ENCODE data around the gene KCNAB2.

The KCNAB2 gene

DNA sequence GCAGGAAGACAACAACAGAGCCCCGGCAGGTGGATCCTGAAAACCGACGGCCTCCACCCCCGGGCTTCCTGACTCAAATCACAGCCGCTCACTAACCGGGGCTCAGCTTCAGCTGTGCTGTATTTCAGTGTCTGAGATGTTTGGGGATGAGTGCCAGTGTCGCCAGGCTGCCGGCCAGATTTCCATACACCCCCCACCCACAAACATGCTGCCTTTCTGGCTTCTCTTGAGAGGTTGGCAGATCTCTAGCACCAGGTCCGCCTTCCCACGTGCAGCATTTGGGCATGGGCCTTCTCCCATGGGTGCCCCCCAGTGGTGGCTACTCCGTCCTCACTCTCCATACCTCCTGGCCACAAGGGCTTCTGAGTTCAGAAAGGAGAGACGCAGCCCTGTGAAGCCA, 34.8 kb downstream of the KCNAB2 start:
- Histone ChIP-seq H3K4me1 (ENCODE audit: insufficient read depth, low read length, severe bottlenecking) (no peaks in the 10 kb centered on the region), H3K9me2 (ENCODE audit: low read depth, low read length) (no peaks in the 10 kb centered on the region), H3K9me3 (ENCODE audit: low read length) (no peaks in the 10 kb centered on the region), H3K79me2 (ENCODE audit: insufficient read depth, low read length) (no peaks in the 10 kb centered on the region), H4K20me1 (ENCODE audit: insufficient read depth, low read length) (no peaks in the 10 kb centered on the region), H3K4me2 (ENCODE audit: low read length) (no peak overlapping the region), H3K36me3 (ENCODE audit: insufficient read depth, low read length) (peaks cover 36% of the 10 kb centered on the region), H3K4me3 (ENCODE audit: low read depth, low read length, poor library complexity, severe bottlenecking) (no peak overlapping the region), H3K27me3 (ENCODE audit: insufficient read depth, low read length) (no peaks in the 10 kb centered on the region), H3K27ac (ENCODE audit: low read depth, low read length, poor library complexity, severe bottlenecking) (no peak overlapping the region), H3F3A (ENCODE audit: insufficient read depth, low read length) (no peaks in the 10 kb centered on the region), H2AFZ (ENCODE audit: low read length) (no peak overlapping the region), H3K9ac (ENCODE audit: low read length) (no peak overlapping the region)
- TF ChIP-seq, protein P1, sequence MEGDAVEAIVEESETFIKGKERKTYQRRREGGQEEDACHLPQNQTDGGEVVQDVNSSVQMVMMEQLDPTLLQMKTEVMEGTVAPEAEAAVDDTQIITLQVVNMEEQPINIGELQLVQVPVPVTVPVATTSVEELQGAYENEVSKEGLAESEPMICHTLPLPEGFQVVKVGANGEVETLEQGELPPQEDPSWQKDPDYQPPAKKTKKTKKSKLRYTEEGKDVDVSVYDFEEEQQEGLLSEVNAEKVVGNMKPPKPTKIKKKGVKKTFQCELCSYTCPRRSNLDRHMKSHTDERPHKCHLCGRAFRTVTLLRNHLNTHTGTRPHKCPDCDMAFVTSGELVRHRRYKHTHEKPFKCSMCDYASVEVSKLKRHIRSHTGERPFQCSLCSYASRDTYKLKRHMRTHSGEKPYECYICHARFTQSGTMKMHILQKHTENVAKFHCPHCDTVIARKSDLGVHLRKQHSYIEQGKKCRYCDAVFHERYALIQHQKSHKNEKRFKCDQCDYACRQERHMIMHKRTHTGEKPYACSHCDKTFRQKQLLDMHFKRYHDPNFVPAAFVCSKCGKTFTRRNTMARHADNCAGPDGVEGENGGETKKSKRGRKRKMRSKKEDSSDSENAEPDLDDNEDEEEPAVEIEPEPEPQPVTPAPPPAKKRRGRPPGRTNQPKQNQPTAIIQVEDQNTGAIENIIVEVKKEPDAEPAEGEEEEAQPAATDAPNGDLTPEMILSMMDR (IDR thresholded peaks at IDR 0.05; ENCODE audit: low read length), result no peak
- TF ChIP-seq EZH2 (IDR thresholded peaks at IDR 0.05; ENCODE audit: borderline replicate concordance, low read length), result no peak

GRCh38 chr1:6081901-6082300, 36.2 kb downstream of the KCNAB2 start:
- no peaks in the 10 kb centered on the region for H3K9me2 ChIP-seq (ENCODE audit: low read depth, low read length)
- H2AFZ ChIP-seq (ENCODE audit: low read length), result no peak overlapping the region
- H3K27me3 ChIP-seq (ENCODE audit: insufficient read depth, low read length), result no peaks in the 10 kb centered on the region
- H3K9me3 ChIP-seq (ENCODE audit: low read length), result no peaks in the 10 kb centered on the region
- H3K79me2 ChIP-seq (ENCODE audit: insufficient read depth, low read length), result no peaks in the 10 kb centered on the region
- H3K4me1 ChIP-seq (ENCODE audit: insufficient read depth, low read length, severe bottlenecking), result no peaks in the 10 kb centered on the region
- H3K36me3 ChIP-seq (ENCODE audit: insufficient read depth, low read length), result peaks cover 27% of the 10 kb centered on the region
- H3F3A ChIP-seq (ENCODE audit: insufficient read depth, low read length), result no peaks in the 10 kb centered on the region
- H3K4me2 ChIP-seq (ENCODE audit: low read length), result no peak overlapping the region
- TF ChIP-seq, protein P1 (IDR thresholded peaks at IDR 0.05; ENCODE audit: low read length), result no peak
- no peak for TF ChIP-seq EZH2 (IDR thresholded peaks at IDR 0.05; ENCODE audit: borderline replicate concordance, low read length)
- no peak overlapping the region for H3K9ac ChIP-seq (ENCODE audit: low read length)
- no peaks in the 10 kb centered on the region for H4K20me1 ChIP-seq (ENCODE audit: insufficient read depth, low read length)
- no peak overlapping the region for H3K27ac ChIP-seq (ENCODE audit: low read depth, low read length, poor library complexity, severe bottlenecking)
- no peak overlapping the region for H3K4me3 ChIP-seq (ENCODE audit: low read depth, low read length, poor library complexity, severe bottlenecking)

- no peaks in the 10 kb centered on the region for H4K20me1 ChIP-seq (ENCODE audit: insufficient read depth, low read length)
- no peaks in the 10 kb centered on the region for H3K9me2 ChIP-seq (ENCODE audit: low read depth, low read length)
- no peak overlapping the region for H2AFZ ChIP-seq (ENCODE audit: low read length)
- no peaks in the 10 kb centered on the region for H3F3A ChIP-seq (ENCODE audit: insufficient read depth, low read length)
- no peak overlapping the region for H3K9ac ChIP-seq (ENCODE audit: low read length)
- no peak overlapping the region for H3K27ac ChIP-seq (ENCODE audit: low read depth, low read length, poor library complexity, severe bottlenecking)
- no peak for TF ChIP-seq EZH2 (IDR thresholded peaks at IDR 0.05; ENCODE audit: borderline replicate concordance, low read length)
- TF ChIP-seq, protein P1 (IDR thresholded peaks at IDR 0.05; ENCODE audit: low read length), result no peak; the same call in 1 of the 2 replicates
- no peaks in the 10 kb centered on the region for H3K4me1 ChIP-seq (ENCODE audit: insufficient read depth, low read length, severe bottlenecking)
- H3K9me3 ChIP-seq (ENCODE audit: low read length), result no peaks in the 10 kb centered on the region
- H3K4me3 ChIP-seq (ENCODE audit: low read depth, low read length, poor library complexity, severe bottlenecking), result no peak overlapping the region
- H3K27me3 ChIP-seq (ENCODE audit: insufficient read depth, low read length), result no peaks in the 10 kb centered on the region
- H3K4me2 ChIP-seq (ENCODE audit: low read length), result no peak overlapping the region
- no peaks in the 10 kb centered on the region for H3K79me2 ChIP-seq (ENCODE audit: insufficient read depth, low read length)
- peaks cover 27% of the 10 kb centered on the region for H3K36me3 ChIP-seq (ENCODE audit: insufficient read depth, low read length)
These were observed 36.8 kb downstream of the KCNAB2 start for GRCh38 chr1:6082430-6082971.
